GM12878 (cell line): ENCODE data around the gene DIP2B. TPM values are rescaled to one million over a fixed set of nuclear protein-coding genes. Genes with fewer than 3 reads are reported as not detected.

Source experiments
- ATAC-seq: fragments of 200-7000 bp; cut with Tn5 transposase; 3 replicates; pipeline ENCODE4 v1.9.1; 2020; ENCODE audit warnings: mild to moderate bottlenecking, moderate library complexity
- BruUV-seq: library from RNA; stranded (reverse); fragments of 400-500 nt; replicated peaks from 2 replicates; lab custom pipeline; 2021; lab: Mats Ljungman, UMichigan
- CTCF ChIA-PET: fragments of 300-600 bp; sonication (Branson Sonifier 250); formaldehyde crosslinking; extraction: SDS; loops from one replicate; lab custom pipeline; 2021; ENCODE audit warnings: inconsistent platforms; lab: Yijun Ruan, JAX
- POLR2A ChIA-PET: fragments of 350-600 bp; formaldehyde crosslinking; extraction: SDS; loops from one replicate; lab custom pipeline; 2021; ENCODE audit warnings: inconsistent platforms; lab: Charles Lee
- RAD21 ChIA-PET: fragments of 300-600 bp; sonication (Branson Sonifier 250); formaldehyde crosslinking; loops from one replicate; lab custom pipeline; 2023; ENCODE audit warnings: antibody characterized with exemption; ENCODE audit not compliant: unreplicated experiment; lab: Charles Lee
- SMC1A ChIA-PET: fragments of 300-600 bp; sonication (Branson Sonifier 250); formaldehyde crosslinking; loops from one replicate; lab custom pipeline; 2023; ENCODE audit not compliant: unreplicated experiment, uncharacterized antibody; lab: Charles Lee
- DNase-seq: peaks from one replicate; pipeline ENCODE4 v3.0.0-alpha.2; 2011; ENCODE audit warnings: low read depth, low spot score
- FAIRE-seq: peaks from 3 replicates; lab custom pipeline; 2011; peaks lifted over from hg19 to GRCh38; lab: Jason Lieb, UNC
- H2AFZ ChIP-seq: 2 replicates; pipeline ENCODE4 v1.6.0; 2011; ENCODE audit warnings: low read depth, low read length, control low read depth; ENCODE audit not compliant: control insufficient read depth
- H3K27ac ChIP-seq: 2 replicates; pipeline ENCODE4 v1.5.1; 2011; ENCODE audit warnings: control low read depth; ENCODE audit not compliant: control insufficient read depth, insufficient read depth
- H3K27me3 ChIP-seq, 2 experiments: replicated peaks in 1 of 2; 2 replicates each; pipeline versions ENCODE4 v1.6.0 to v1.6.1; 2011; ENCODE audit warnings: low read length in 1 of 2; ENCODE audit not compliant: control insufficient read depth in 2 of 2, insufficient read depth in 2 of 2
- H3K36me3 ChIP-seq, 2 experiments: 2 replicates each; pipeline ENCODE4 v1.5.1; 2011; ENCODE audit warnings: low read length in 1 of 2; ENCODE audit not compliant: control insufficient read depth in 2 of 2, insufficient read depth in 2 of 2
- H3K4me1 ChIP-seq: 2 replicates; pipeline ENCODE4 v1.6.1; 2011; ENCODE audit warnings: mild to moderate bottlenecking, low read length, moderate library complexity, mixed read lengths; ENCODE audit not compliant: control insufficient read depth, insufficient read depth
- H3K4me2 ChIP-seq: 2 replicates; pipeline ENCODE4 v1.6.0; 2011; ENCODE audit warnings: control low read depth; ENCODE audit not compliant: control insufficient read depth, insufficient read depth
- H3K4me3 ChIP-seq: fragments of 200-600 bp; sonication (generic); 2 replicates; pipeline ENCODE4 v1.5.1; 2016
- H3K79me2 ChIP-seq: 2 replicates; pipeline ENCODE4 v1.6.0; 2011; ENCODE audit warnings: low read length; ENCODE audit not compliant: control insufficient read depth, insufficient read depth
- H3K9ac ChIP-seq: 2 replicates; pipeline ENCODE4 v1.8.0; 2011; ENCODE audit warnings: low read length, control low read depth, mixed read lengths; ENCODE audit not compliant: control insufficient read depth, insufficient read depth
- H3K9me3 ChIP-seq: replicated peaks from 3 replicates; pipeline ENCODE4 v1.5.1; 2011; ENCODE audit warnings: mild to moderate bottlenecking, low read length; ENCODE audit not compliant: control insufficient read depth, insufficient read depth
- H4K20me1 ChIP-seq: 2 replicates; pipeline ENCODE4 v1.6.0; 2011; ENCODE audit not compliant: control insufficient read depth, insufficient read depth
- CHD1 ChIP-seq: IDR thresholded peaks from 2 replicates; pipeline ENCODE4 v1.6.1; 2012; ENCODE audit warnings: low read depth, low read length, improper control_type of control experiment
- CHD4 ChIP-seq: fragments of 200-600 bp; sonication (generic); IDR thresholded peaks from 2 replicates; pipeline ENCODE4 v1.6.1; 2016; ENCODE audit warnings: mild to moderate bottlenecking
- FOXM1 ChIP-seq: IDR thresholded peaks from 2 replicates; pipeline ENCODE4 v1.6.1; 2012; ENCODE audit warnings: low read depth, mild to moderate bottlenecking, inconsistent platforms, low read length, moderate library complexity
- HDAC6 ChIP-seq: fragments of 200-600 bp; sonication (generic); IDR thresholded peaks from one replicate; pipeline ENCODE4 v1.8.0; 2017; ENCODE audit warnings: antibody characterized with exemption; ENCODE audit not compliant: unreplicated experiment
- KDM1A ChIP-seq: fragments of 200-600 bp; sonication (generic); IDR thresholded peaks from 2 replicates; pipeline ENCODE4 v1.6.1; 2016; ENCODE audit warnings: borderline replicate concordance
- MTA2 ChIP-seq: fragments of 450-650 bp; IDR thresholded peaks from 2 replicates; pipeline ENCODE4 v1.6.1; 2016; ENCODE audit warnings: low read depth, mild to moderate bottlenecking, moderate library complexity
- NFYA ChIP-seq: IDR thresholded peaks from 2 replicates; pipeline ENCODE4 v1.6.1; 2011; ENCODE audit warnings: low read depth, mild to moderate bottlenecking, low read length, improper control_type of control experiment, borderline replicate concordance
- ZNF217 ChIP-seq: fragments of 450-650 bp; IDR thresholded peaks from 2 replicates; pipeline ENCODE4 v1.6.1; 2017; ENCODE audit warnings: antibody characterized with exemption, mild to moderate bottlenecking
- ZNF274 ChIP-seq: IDR thresholded peaks from one replicate; pipeline ENCODE4 v1.8.0; 2011; ENCODE audit not compliant: insufficient read length, insufficient read depth
- WGBS: methylation state at CpG from one replicate; pipeline ENCODE4 v1.1.6; 2016; ENCODE audit warnings: low lambda C conversion rate; ENCODE audit not compliant: insufficient replicate concordance, insufficient coverage; ENCODE audit errors: missing lambda C conversion rate; 5-methylcytosine and 5-hydroxymethylcytosine counted together
- in situ Hi-C: fragments of 300-500 bp; cut with MboI; formaldehyde crosslinking; loops from 9 replicates; pipeline ENCODE4 v1.14.3; 2018; ENCODE audit warnings: mixed read lengths
- intact Hi-C: fragments of 100-400 bp; cut with micrococcal nuclease; formaldehyde crosslinking; loops from one replicate; pipeline ENCODE4 v1.14.2; 2022; ENCODE audit not compliant: unreplicated experiment
- polyA plus RNA-seq, 11 experiments: library from polyadenylated mRNA; depleted of rRNA in 4 of 11; unstranded in 6 of 11; stranded (reverse) in 5 of 11; fragments of >200 nt; fragmentation: Nextera tagmentation in 4 of 11; fragmentation: Illumina TruSeq in 1 of 11; extraction: Ambion mirVana in 4 of 11; extraction: Trizol in 1 of 11; gene quantifications; 1 replicate in 1 of 11; 2 replicates in 10 of 11; pipeline versions ENCODE4 v1.2.1 to v1.2.3, GENCODE V29; 2011 to 2016; ENCODE audit warnings: inconsistent platforms in 2 of 11, missing spikeins in 2 of 11, low read depth in 1 of 11
- total RNA-seq, 4 experiments: library from RNA; depleted of rRNA in 3 of 4; stranded (reverse); fragments of >200 nt in 3 of 4; fragmentation: Illumina TruSeq in 1 of 4; extraction: Trizol in 1 of 4; gene quantifications; 2 replicates each; pipeline versions ENCODE4 v1.2.1 to v1.2.3, GENCODE V29; 2013 to 2021
- TF ChIP-seq, protein P1 (sequence below): fragments of 450-650 bp; IDR thresholded peaks from 2 replicates; pipeline ENCODE4 v1.6.1; 2018; ENCODE audit warnings: mild to moderate bottlenecking, low read depth, moderate library complexity; ENCODE audit not compliant: partially characterized antibody
- TF ChIP-seq, protein P2 (sequence below): fragments of 450-650 bp; IDR thresholded peaks from 2 replicates; pipeline ENCODE4 v1.6.1; 2014; ENCODE audit warnings: mild to moderate bottlenecking
- TF ChIP-seq, protein P3 (sequence below): IDR thresholded peaks from 2 replicates; pipeline ENCODE4 v1.6.1; 2011; ENCODE audit warnings: low read depth, mild to moderate bottlenecking, low read length, moderate library complexity, borderline replicate concordance; ENCODE audit errors: extremely low read depth
- TF ChIP-seq, protein P4 (sequence below): fragments of 450-650 bp; conservative IDR thresholded peaks from 2 replicates; pipeline ENCODE4 v1.6.1; 2017; ENCODE audit warnings: mild to moderate bottlenecking, moderate library complexity

DIP2B gene
- total and polyA plus RNA-seq, 10 of the 15 experiments (the other 5 are each of a cell fraction or from before 2014, with no cell fraction given), result 4.5 to 30.0 (median 18.6) TPM

DNA sequence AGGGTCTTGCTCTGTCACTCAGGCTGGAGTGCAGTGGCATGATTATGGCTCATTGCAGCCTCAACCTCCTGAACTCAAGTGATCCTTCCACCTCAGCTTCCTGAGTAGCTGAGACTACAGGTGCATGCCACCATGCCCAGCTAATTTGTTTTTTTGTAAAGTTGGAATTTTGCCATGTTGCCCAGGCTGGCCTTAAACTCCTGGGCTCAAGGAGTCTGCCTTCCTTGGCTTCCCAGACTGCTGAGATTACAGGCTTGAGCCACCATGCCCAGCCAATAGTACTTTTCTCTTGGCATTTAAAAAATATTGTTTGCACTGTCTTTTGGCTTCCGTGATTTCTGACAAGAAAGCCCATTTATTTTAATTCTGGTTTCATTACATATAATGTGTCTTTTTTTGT, 61.3 kb downstream of the DIP2B start (continued):
- TF ChIP-seq, protein P1, sequence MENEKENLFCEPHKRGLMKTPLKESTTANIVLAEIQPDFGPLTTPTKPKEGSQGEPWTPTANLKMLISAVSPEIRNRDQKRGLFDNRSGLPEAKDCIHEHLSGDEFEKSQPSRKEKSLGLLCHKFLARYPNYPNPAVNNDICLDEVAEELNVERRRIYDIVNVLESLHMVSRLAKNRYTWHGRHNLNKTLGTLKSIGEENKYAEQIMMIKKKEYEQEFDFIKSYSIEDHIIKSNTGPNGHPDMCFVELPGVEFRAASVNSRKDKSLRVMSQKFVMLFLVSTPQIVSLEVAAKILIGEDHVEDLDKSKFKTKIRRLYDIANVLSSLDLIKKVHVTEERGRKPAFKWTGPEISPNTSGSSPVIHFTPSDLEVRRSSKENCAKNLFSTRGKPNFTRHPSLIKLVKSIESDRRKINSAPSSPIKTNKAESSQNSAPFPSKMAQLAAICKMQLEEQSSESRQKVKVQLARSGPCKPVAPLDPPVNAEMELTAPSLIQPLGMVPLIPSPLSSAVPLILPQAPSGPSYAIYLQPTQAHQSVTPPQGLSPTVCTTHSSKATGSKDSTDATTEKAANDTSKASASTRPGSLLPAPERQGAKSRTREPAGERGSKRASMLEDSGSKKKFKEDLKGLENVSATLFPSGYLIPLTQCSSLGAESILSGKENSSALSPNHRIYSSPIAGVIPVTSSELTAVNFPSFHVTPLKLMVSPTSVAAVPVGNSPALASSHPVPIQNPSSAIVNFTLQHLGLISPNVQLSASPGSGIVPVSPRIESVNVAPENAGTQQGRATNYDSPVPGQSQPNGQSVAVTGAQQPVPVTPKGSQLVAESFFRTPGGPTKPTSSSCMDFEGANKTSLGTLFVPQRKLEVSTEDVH, result no peak
- no peak for TF ChIP-seq CHD1
- no peak for TF ChIP-seq FOXM1
- TF ChIP-seq MTA2, result no peak
- TF ChIP-seq, protein P2, sequence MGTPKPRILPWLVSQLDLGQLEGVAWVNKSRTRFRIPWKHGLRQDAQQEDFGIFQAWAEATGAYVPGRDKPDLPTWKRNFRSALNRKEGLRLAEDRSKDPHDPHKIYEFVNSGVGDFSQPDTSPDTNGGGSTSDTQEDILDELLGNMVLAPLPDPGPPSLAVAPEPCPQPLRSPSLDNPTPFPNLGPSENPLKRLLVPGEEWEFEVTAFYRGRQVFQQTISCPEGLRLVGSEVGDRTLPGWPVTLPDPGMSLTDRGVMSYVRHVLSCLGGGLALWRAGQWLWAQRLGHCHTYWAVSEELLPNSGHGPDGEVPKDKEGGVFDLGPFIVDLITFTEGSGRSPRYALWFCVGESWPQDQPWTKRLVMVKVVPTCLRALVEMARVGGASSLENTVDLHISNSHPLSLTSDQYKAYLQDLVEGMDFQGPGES, result no peak

DNA sequence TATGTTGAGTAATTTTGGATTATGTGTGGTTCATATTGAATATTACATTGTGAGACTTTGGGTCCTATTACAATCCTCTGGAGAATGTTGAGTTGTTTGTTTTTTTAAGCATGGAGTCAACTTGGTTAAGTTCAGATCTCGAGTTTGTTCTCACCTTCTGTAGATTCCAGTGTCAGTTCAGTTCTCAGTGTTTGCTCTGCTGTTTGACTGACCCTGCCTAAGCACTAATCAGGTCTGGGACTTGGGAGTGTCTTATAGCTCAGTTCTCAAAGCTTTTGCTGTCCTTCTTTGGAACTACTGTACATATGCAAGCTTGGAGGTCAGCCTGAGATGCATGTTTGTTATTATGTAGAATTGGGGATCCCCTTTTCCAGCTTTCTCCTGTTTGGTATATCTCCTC, 63.1 kb downstream of the DIP2B start:
- H3K4me2 ChIP-seq, result no peak overlapping the region; the same call in 1 of the 2 replicates
- ChIA-PET SMC1A (interaction anchor here (0.7 to 3.2 kb wide), 7 partner anchors 11 to 455 kb away, joined by 3 to 11 read pairs (median 3); no protein-coding TSS in a partner anchor), CTCF (interaction anchor here (0.5 to 3.7 kb wide), 8 partner anchors 9 to 780 kb away, joined by 3 to 8 read pairs (median 4); no protein-coding TSS in a partner anchor), RAD21 (interaction anchor here (0.8 to 1.7 kb wide), 3 partner anchors 17 to 70 kb away, joined by 3 to 4 read pairs (median 3); no protein-coding TSS in a partner anchor), POLR2A (interaction anchor here (0.6 kb wide), 4 partner anchors 46 to 752 kb away, joined by 4 to 6 read pairs (median 6); no protein-coding TSS in a partner anchor)
- no peaks in the 10 kb centered on the region for H3K27me3 ChIP-seq
- no peaks in the 10 kb centered on the region for H3K36me3 ChIP-seq
- H3K9me3 ChIP-seq, result no peaks in the 10 kb centered on the region
- no peaks in the 10 kb centered on the region for H4K20me1 ChIP-seq
- peak overlapping the region; percentile 40; the same call in 1 of the 2 replicates for H3K27ac ChIP-seq
- no peak for ATAC-seq
- 36% methylated on average over 1 of the region's 1 CpG for WGBS
- H3K9ac ChIP-seq, result no peak overlapping the region
- FAIRE-seq, result no peak
- peaks cover 15% of the 10 kb centered on the region; the same call in 1 of the 2 replicates for H3K4me1 ChIP-seq
- no peak overlapping the region for H3K4me3 ChIP-seq
- DNase-seq, result no peak
- in situ Hi-C loops, result no loop called here
- BruUV-seq, result no TSS peak
- H3K79me2 ChIP-seq, result peaks cover 41% of the 10 kb centered on the region
- no peak overlapping the region for H2AFZ ChIP-seq
- intact Hi-C loops, result no loop called here
- TF ChIP-seq, protein P3, sequence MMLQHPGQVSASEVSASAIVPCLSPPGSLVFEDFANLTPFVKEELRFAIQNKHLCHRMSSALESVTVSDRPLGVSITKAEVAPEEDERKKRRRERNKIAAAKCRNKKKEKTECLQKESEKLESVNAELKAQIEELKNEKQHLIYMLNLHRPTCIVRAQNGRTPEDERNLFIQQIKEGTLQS, result no peak
- TF ChIP-seq, protein P4, sequence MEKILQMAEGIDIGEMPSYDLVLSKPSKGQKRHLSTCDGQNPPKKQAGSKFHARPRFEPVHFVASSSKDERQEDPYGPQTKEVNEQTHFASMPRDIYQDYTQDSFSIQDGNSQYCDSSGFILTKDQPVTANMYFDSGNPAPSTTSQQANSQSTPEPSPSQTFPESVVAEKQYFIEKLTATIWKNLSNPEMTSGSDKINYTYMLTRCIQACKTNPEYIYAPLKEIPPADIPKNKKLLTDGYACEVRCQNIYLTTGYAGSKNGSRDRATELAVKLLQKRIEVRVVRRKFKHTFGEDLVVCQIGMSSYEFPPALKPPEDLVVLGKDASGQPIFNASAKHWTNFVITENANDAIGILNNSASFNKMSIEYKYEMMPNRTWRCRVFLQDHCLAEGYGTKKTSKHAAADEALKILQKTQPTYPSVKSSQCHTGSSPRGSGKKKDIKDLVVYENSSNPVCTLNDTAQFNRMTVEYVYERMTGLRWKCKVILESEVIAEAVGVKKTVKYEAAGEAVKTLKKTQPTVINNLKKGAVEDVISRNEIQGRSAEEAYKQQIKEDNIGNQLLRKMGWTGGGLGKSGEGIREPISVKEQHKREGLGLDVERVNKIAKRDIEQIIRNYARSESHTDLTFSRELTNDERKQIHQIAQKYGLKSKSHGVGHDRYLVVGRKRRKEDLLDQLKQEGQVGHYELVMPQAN, result no peak
- TF ChIP-seq NFYA (no peak), CHD4 (no peak), KDM1A (no peak), ZNF217 (no peak), ZNF274 (no peak), HDAC6 (no peak)
